GM21737 (cell line): ENCODE results near the gene LONP2.

Source experiments
- ATAC-seq: cut with Tn5 transposase; IDR thresholded peaks from one replicate; pipeline ENCODE4 v1.9.1; 2021; ENCODE audit warnings: mild to moderate bottlenecking, moderate library complexity; ENCODE audit not compliant: unreplicated experiment

The LONP2 gene

GRCh38 chr16:48244080-48244862, at the start of gene LONP2:
Gene LONP2, plus strand, starts transcription at chr16:48244300. Its CDS starts 89 bp downstream, at chr16:48244389.
- peak; percentile 97 for ATAC-seq

- no peak for ATAC-seq
Observed at GRCh38 chr16:48194828-48195556, 49.1 kb upstream of the LONP2 start.

GRCh38 chr16:48197294-48197693, 46.8 kb upstream of the LONP2 start:
- no peak for ATAC-seq

- no peak for ATAC-seq
Observed at GRCh38 chr16:48201515-48202201, 42.4 kb upstream of the LONP2 start.

DNA sequence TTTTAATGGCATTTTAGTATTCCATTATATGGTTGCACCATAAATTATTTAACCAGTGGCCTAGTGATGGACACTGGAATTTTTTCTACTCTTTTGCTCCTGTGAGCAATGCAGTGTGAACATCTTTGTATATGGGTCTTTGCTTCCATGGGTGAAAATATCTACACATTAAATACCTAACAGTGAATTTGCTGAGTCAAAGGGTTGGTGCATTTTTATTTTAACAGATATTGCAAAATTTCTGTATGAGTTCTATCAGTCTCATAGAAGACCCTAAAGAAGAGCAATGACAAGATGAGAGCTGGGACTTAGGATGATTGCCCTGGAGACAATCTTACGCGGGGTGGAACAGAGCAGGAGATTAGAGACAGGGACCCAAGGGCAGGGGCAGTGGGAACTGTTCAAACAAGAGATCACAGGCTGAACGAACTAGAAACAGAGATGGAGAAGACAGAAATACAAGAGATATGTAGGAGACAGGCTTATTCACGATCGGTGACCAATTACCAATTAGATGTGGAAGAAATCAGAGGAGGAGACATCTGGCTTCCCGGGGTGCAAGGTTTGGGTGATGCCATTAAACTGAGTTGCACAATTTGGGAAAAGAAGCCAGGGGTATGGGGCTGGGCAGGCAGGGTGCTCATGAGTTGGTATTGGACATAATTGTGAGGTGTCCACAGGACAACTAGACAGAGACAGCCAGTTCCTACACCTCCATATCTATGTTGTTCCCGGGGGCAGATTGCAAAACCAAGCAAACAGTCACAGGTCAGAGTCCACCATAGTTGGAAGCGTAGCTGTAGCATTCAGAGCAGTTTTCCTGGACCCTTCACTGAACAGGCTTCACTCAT, 39.9 kb upstream of the LONP2 start:
- no peak for ATAC-seq

DNA sequence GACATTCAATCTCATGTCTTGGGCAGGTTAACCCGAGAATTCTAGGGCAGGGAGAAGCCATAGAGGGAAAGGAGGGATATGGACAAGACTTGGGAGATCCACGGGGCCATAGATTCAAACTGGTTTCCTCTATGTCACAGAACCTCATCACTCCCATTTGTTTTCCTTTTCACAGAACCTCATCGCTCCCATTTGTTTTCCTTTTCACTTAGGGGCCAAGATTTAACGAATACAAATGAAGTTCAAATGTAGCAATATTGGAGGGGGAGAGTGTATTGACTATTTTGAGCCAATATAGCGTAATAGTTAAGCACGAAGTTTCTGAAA, 39.3 kb upstream of the LONP2 start:
- no peak for ATAC-seq

DNA sequence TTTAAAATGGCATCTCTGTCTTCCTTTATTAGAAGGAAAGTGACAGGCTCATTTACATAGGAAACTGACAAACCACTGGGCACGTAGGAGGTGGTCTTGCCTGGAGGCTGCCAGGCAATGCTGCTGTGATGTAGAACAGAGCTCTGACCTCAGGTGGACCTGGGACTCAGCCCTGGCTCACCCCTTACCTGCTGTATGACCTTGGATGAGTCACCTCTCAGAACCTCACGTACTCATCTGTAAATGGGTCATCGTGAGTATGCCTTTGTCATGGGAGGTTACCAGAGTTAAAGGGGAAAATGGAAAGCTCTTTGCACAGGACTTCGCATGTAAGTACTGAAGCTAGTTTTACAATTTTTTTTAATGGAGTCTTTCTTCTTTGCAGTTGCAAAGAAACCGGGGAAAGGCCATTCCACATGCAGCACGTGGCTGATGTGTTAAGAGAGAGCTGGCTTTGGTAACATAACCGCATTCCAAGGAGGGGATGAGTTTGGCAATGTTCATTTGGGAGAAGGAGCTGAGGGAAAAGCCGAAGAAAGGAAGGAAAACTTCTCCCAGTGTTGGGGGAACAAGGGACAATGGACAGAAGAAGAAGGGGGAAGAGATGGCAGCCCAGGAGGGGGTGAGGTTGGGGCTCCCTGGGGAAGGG, 37.4 kb upstream of the LONP2 start:
- ATAC-seq, result no peak

DNA sequence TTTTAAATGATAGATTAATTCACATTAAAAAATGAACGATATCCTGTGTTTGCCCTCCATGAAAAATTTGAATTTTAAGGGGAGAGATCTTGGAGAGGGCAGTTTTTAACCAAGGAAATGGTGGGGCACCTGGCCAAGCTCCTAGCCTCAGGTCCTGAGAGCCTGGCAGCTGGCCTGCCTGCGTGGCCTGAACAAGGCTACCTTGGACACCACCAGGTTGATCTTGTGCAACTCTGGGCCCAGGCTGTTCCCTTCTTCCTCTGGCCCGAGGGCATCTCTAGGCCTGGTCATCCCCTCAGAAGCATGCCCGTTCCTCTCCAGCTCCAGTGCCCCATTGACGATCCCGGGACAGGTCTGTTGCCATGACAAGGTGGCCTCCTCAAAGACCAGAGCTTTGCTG, 33.4 kb upstream of the LONP2 start:
- ATAC-seq, result no peak

DNA sequence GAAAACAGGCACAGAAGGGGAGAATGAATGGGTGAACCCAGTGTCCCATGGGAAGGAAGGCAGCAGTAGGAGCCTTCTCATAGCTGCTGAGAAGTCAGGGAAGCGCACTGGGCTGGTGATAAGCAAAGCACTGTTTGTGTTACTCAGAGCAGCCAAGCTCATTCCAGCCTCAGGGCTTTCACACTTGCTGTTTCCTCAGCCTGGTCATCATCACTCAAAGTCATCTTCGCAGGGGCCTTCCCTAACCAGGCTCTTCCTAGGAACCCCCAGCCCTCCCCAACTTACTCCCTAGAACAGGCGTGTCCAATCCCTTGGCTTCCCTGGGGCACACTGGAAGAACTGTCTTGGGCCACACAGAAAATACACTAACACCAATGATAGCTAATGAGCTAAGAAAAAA, 32.1 kb upstream of the LONP2 start:
- ATAC-seq, result no peak

GRCh38 chr16:48215738-48216137, 28.4 kb upstream of the LONP2 start:
- ATAC-seq, result no peak

DNA sequence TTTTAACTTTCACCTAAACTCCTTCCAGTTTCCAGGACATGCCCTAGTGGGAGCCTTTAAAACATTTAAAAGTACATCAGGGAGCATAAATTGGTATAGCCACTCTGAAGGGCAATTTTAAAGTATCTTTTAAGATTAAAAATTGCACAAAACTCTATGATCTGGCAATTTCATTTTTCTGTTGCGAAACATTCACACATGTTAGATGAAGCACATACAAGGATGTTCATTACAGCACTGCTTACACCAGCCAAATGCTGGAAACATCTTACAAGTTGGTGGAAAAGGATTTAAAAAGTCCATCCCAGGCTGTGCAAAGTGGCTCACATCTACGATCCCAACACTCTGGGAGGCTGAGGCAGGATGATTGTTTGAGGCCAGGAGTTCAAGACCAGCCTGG, 26.4 kb upstream of the LONP2 start:
- no peak for ATAC-seq

DNA sequence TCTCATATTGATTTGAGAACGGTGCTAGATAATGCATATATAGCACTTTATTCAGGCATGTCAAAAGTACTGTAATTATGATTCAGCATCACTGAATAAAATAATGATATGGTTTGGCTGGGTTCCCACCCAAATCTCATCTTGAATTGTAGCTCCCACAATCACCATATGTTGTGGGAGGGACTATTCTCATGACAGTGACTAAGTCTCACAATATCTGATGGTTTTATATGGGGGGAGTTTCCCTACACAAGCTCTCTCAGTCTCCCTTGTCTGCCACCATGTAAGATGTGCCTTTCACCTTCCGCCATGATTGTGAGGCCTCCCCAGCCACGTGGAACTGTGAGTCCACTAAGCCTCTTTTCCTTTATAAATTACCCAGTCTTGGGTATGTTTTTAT, 25.6 kb upstream of the LONP2 start:
- no peak for ATAC-seq

DNA sequence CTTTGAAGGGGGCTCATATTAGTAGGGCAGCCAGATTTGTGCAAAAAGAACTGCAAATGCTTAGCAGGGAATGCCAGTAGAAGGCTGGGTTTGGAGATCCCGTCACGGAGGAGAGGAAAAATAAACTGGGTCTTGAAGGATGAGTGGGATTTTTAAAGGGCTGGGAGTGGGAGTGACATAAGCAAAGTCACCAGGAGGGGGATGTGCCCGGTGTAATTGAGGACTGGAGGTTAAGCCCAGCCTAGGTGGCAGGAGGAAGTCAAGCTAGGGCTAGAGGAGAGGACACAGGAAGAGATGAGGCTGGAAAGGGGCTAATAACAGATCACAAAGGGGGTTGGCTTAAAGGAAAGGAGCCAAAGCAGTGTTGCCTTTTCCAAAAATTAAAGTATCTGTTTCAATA, 23.2 kb upstream of the LONP2 start:
- no peak for ATAC-seq

GRCh38 chr16:48223490-48223889, 20.6 kb upstream of the LONP2 start:
- no peak for ATAC-seq

GRCh38 chr16:48225456-48225855, 18.6 kb upstream of the LONP2 start:
- ATAC-seq, result no peak

DNA sequence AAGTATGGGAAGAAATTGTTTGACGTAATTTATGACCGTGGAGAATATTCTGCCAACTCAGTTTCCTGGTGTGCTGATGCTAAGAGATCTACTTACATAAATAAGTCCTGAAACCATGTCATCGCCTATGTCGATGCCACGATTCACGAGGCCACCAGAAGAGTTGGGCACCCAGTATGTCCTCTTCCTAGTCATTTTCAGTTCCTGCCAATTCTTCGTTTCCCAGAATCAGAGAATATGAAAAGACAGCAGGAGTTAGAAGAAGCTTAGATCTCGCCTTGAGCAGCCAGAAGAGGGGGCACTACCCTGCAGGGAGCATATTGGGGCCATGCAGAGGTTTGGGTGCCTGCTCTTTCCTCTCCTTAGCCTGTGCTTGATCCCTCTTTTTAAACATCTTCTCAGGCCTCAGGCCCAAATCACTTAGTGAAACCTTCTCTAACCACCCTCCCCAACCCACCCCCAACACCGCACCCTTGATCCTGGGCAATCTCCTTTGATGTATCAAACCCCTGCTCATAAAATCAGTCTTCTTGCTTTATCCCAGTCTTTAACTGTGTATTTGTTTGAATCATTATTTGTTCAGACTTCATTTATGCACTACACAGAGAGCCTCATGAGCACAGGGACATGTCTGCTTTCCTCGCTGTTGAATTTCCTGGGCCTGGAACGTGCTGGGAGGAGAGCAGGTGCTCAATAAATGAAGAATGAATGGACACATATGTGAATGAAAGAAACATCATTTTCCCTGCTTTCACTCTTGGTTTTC, 12.2 kb upstream of the LONP2 start:
- no peak for ATAC-seq

DNA sequence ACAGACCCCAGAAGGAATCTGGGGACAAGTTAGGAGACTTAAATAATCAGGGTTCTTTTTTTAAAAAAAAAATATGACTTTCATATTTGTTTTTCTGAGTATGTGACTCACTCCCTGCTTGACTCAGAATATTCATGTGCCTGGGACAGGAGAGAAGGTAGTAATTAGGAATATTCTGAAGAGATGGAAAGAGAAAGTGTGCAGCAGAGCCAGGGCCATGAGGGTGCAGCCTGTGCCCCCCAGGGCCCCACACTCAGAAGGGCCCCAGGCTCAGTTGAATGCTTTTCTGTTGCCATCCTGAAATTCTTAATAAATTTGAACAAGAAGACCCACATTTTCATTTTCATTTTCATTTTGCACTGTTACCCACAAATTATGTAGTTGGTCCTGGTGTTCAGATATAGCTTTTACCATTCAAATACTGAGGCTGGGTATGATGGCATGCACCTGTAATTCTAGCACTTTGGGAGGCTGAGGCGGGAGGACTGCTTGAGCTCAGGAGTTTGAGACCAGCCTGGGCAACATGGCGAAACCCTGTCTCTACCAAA, 11.5 kb upstream of the LONP2 start:
- ATAC-seq, result no peak

DNA sequence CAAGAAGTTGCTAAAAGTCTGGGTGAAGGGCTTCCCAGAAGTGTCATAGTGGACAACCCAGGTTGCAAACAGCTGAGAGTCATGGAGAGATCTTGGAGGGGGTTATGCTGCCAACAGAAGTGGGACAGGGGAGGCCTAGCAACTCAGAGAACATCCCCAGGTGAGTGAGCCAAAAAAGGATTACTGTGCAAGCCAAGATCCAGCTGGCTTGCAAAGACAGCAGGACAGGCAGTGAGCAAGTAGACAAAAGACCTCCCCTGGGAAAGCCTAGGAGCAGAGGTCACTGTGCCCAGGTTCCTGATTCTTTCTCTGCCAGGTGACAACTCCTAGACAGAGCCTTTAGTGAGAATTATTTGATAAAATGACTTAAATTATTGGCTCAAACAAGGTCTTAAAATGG, 9.5 kb upstream of the LONP2 start:
- ATAC-seq, result no peak

- no peak for ATAC-seq
Observed at GRCh38 chr16:48235058-48235555, 9.0 kb upstream of the LONP2 start.
